HepG2 (cell line): ENCODE results near the gene ALDOA. TPM values are rescaled to one million over a fixed set of nuclear protein-coding genes. Genes with fewer than 3 reads are reported as not detected.

Experiments
- CENPX ChIP-seq: sonication (generic); formaldehyde crosslinking; IDR thresholded peaks from 2 replicates; pipeline ENCODE4 v1.9.0; 2021; ENCODE audit warnings: mild to moderate bottlenecking, missing genetic modification reagents, moderate library complexity
- FOXK1 ChIP-seq: sonication (generic); formaldehyde crosslinking; IDR thresholded peaks from 2 replicates; pipeline ENCODE4 v1.4.0; 2020; ENCODE audit warnings: low read depth, missing genetic modification reagents, borderline replicate concordance
- IKZF4 ChIP-seq: sonication (generic); formaldehyde crosslinking; IDR thresholded peaks from 2 replicates; pipeline ENCODE4 v1.5.1; 2020; ENCODE audit warnings: borderline replicate concordance, mild to moderate bottlenecking, low read depth, missing genetic modification reagents; ENCODE audit errors: not compliant biosample characterization
- NFRKB ChIP-seq: fragments of 450-650 bp; IDR thresholded peaks from 2 replicates; pipeline ENCODE4 v1.6.1; 2017
- PHF20 ChIP-seq: sonication (generic); formaldehyde crosslinking; IDR thresholded peaks from 2 replicates; pipeline ENCODE4 v1.5.0; 2020; ENCODE audit warnings: mild to moderate bottlenecking, missing genetic modification reagents
- POLR2G ChIP-seq: fragments of 200-400 bp; formaldehyde crosslinking; IDR thresholded peaks from 2 replicates; pipeline ENCODE4 v1.6.1; 2018; ENCODE audit warnings: mild to moderate bottlenecking, low read depth, low read length, moderate library complexity
- RARG ChIP-seq: sonication (generic); formaldehyde crosslinking; IDR thresholded peaks from 2 replicates; pipeline ENCODE4 v1.4.0; 2020; ENCODE audit warnings: low read depth, mild to moderate bottlenecking, missing genetic modification reagents
- RBAK ChIP-seq: sonication (generic); formaldehyde crosslinking; IDR thresholded peaks from 2 replicates; pipeline ENCODE4 v1.5.1; 2020; ENCODE audit warnings: mild to moderate bottlenecking, missing genetic modification reagents
- TAF1 ChIP-seq: sonication (generic); formaldehyde crosslinking; IDR thresholded peaks from 2 replicates; pipeline ENCODE4 v1.4.0; 2020; ENCODE audit warnings: missing genetic modification reagents
- TCF12 ChIP-seq, 2 experiments: fragments of 450-650 bp in 1 of 2; sonication (generic) in 1 of 2; formaldehyde crosslinking in 1 of 2; IDR thresholded peaks; 2 replicates each; pipeline versions ENCODE4 v1.6.1 to v1.8.0; 2017 to 2022; ENCODE audit warnings: antibody characterized with exemption in 1 of 2, mild to moderate bottlenecking in 1 of 2, missing genetic modification reagents in 1 of 2, moderate library complexity in 1 of 2
- ZBTB7A ChIP-seq: sonication (generic); formaldehyde crosslinking; IDR thresholded peaks from 2 replicates; pipeline ENCODE4 v1.8.0; 2022; ENCODE audit warnings: mild to moderate bottlenecking, missing genetic modification reagents
- ZBTB8A ChIP-seq: sonication (generic); formaldehyde crosslinking; IDR thresholded peaks from 2 replicates; pipeline ENCODE4 v1.4.0; 2020; ENCODE audit warnings: mild to moderate bottlenecking, low read depth, missing genetic modification reagents, borderline replicate concordance
- ZMAT3 ChIP-seq: sonication (generic); formaldehyde crosslinking; conservative IDR thresholded peaks from 2 replicates; pipeline ENCODE4 v1.7.0; 2021; ENCODE audit warnings: missing genetic modification reagents
- ZNF3 ChIP-seq: IDR thresholded peaks from 2 replicates; pipeline ENCODE4 v1.7.0; 2017; ENCODE audit warnings: inconsistent platforms
- ZNF567 ChIP-seq: sonication (generic); formaldehyde crosslinking; IDR thresholded peaks from 2 replicates; pipeline ENCODE4 v1.8.1; 2023; ENCODE audit warnings: mild to moderate bottlenecking, missing genetic modification reagents, borderline replicate concordance
- ZNF589 ChIP-seq: sonication (generic); formaldehyde crosslinking; conservative IDR thresholded peaks from 2 replicates; pipeline ENCODE4 v1.8.0; 2022; ENCODE audit warnings: mild to moderate bottlenecking, moderate library complexity, missing genetic modification reagents
- ZNF781 ChIP-seq: sonication (generic); formaldehyde crosslinking; IDR thresholded peaks from 2 replicates; pipeline ENCODE4 v1.5.1; 2020; ENCODE audit warnings: borderline replicate concordance, mild to moderate bottlenecking, missing genetic modification reagents; ENCODE audit errors: not compliant biosample characterization
- ZNF839 ChIP-seq: sonication (generic); formaldehyde crosslinking; IDR thresholded peaks from 2 replicates; pipeline ENCODE4 v1.4.0; 2020; ENCODE audit warnings: missing genetic modification reagents, mild to moderate bottlenecking, borderline replicate concordance
- ZSCAN25 ChIP-seq: sonication (generic); formaldehyde crosslinking; IDR thresholded peaks from 2 replicates; pipeline ENCODE4 v1.8.0; 2022; ENCODE audit warnings: mild to moderate bottlenecking, missing genetic modification reagents
- polyA plus RNA-seq, 8 experiments: library from polyadenylated mRNA; depleted of rRNA in 3 of 8; stranded (reverse) in 7 of 8; unstranded in 1 of 8; fragments of >200 nt; fragmentation: Illumina TruSeq in 4 of 8; extraction: Trizol in 4 of 8; gene quantifications; 2 replicates each; pipeline versions ENCODE4 v1.2.1 to v1.2.3, GENCODE V29; 2011 to 2016; ENCODE audit warnings: low read depth in 4 of 8, missing spikeins in 1 of 8, mixed read lengths in 1 of 8; ENCODE audit not compliant: insufficient read depth in 1 of 8
- total RNA-seq, 5 experiments: library from RNA; depleted of rRNA; stranded (reverse); fragments of >200 nt; fragmentation: Illumina TruSeq; extraction: Trizol; gene quantifications; 2 replicates each; pipeline ENCODE4 v1.2.3, GENCODE V29; 2016; ENCODE audit warnings: low read depth in 1 of 5
- TF ChIP-seq, protein P1 (sequence below): sonication (generic); formaldehyde crosslinking; IDR thresholded peaks from 2 replicates; pipeline ENCODE4 v1.5.1; 2020; ENCODE audit warnings: missing genetic modification reagents, mild to moderate bottlenecking, borderline replicate concordance
- TF ChIP-seq, protein P2 (sequence below): IDR thresholded peaks from 2 replicates; pipeline ENCODE4 v1.6.1; 2016; ENCODE audit warnings: low read depth, control low read depth
- TF ChIP-seq, protein P3 (sequence below): sonication (generic); formaldehyde crosslinking; IDR thresholded peaks from 2 replicates; pipeline ENCODE4 v1.5.0; 2020; ENCODE audit warnings: mild to moderate bottlenecking, missing genetic modification reagents
- TF ChIP-seq, protein P4 (sequence below): sonication (generic); formaldehyde crosslinking; IDR thresholded peaks from 2 replicates; pipeline ENCODE4 v1.8.0; 2023; ENCODE audit warnings: mild to moderate bottlenecking, missing genetic modification reagents

Gene ALDOA
- total and polyA plus RNA-seq, 2 of the 13 experiments (the other 11 are each of a cell fraction or from before 2014, with no cell fraction given): 925 to 1,884 TPM

DNA sequence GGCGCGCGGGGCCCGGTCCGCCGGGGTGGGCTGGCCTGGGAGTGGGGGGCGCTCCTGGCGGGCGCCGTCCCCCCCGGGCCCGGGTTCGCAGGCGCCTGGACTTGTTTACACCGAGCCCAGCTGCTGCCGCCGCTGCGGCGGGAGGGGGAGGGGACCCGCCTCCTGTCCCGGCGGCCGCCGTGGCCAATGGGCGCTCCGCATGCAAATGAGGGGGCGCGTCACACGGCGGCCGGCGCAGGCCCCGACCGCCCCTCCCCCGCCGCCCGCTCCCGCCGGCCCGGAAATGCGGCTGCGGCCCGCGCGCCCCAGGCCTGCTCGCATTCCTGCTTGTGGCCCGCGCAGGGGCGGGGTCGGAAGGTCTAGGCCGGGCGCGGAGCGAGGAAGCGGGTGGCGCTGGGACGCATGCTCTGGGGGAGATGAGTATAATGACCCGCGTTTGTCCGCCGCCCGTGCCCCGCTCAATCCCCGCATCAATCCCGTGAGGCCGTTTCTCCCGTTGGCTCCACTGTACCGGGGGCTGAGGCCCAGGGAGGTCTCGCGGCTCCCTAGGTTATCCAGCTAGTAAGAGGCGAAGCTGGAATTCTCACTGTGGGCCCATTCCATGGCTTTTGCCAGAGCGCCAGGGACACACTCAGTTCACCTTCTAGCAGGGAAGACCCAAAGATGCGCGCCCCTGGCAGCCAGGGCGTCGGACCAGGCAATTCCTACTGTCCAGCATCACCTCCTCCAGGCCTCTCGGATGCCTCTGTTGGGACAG, 30.7 kb downstream of the ALDOA start, which contains the start of gene YPEL3 (continued):
- no peak for TF ChIP-seq TCF12 (IDR thresholded peaks at IDR 0.05)
- TF ChIP-seq TCF12 (CRISPR knock-in tag; IDR thresholded peaks at IDR 0.05): 0 out of 2 replicates have a peak, but pooled peaks have one; percentile 29
- TF ChIP-seq ZNF567: peak; percentile 51; the same call in 1 of the 2 replicates
- TF ChIP-seq ZBTB8A (CRISPR knock-in tag): peak; percentile 96
- no peak; the same call in 1 of the 2 replicates for TF ChIP-seq ZMAT3 (CRISPR knock-in tag)
- no peak for TF ChIP-seq NFRKB
- TF ChIP-seq ZBTB7A (CRISPR knock-in tag): no peak
- peak; percentile 82; the same call in 1 of the 2 replicates for TF ChIP-seq FOXK1 (CRISPR knock-in tag)
- no peak for TF ChIP-seq ZNF781 (CRISPR knock-in tag)
- TF ChIP-seq, protein P1, sequence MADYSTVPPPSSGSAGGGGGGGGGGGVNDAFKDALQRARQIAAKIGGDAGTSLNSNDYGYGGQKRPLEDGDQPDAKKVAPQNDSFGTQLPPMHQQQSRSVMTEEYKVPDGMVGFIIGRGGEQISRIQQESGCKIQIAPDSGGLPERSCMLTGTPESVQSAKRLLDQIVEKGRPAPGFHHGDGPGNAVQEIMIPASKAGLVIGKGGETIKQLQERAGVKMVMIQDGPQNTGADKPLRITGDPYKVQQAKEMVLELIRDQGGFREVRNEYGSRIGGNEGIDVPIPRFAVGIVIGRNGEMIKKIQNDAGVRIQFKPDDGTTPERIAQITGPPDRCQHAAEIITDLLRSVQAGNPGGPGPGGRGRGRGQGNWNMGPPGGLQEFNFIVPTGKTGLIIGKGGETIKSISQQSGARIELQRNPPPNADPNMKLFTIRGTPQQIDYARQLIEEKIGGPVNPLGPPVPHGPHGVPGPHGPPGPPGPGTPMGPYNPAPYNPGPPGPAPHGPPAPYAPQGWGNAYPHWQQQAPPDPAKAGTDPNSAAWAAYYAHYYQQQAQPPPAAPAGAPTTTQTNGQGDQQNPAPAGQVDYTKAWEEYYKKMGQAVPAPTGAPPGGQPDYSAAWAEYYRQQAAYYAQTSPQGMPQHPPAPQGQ: no peak
- peak; percentile 75 for TF ChIP-seq POLR2G
- peak; percentile 73 for TF ChIP-seq PHF20
- TF ChIP-seq RARG (CRISPR knock-in tag): no peak
- no peak for TF ChIP-seq RBAK (CRISPR knock-in tag)
- TF ChIP-seq, protein P2, sequence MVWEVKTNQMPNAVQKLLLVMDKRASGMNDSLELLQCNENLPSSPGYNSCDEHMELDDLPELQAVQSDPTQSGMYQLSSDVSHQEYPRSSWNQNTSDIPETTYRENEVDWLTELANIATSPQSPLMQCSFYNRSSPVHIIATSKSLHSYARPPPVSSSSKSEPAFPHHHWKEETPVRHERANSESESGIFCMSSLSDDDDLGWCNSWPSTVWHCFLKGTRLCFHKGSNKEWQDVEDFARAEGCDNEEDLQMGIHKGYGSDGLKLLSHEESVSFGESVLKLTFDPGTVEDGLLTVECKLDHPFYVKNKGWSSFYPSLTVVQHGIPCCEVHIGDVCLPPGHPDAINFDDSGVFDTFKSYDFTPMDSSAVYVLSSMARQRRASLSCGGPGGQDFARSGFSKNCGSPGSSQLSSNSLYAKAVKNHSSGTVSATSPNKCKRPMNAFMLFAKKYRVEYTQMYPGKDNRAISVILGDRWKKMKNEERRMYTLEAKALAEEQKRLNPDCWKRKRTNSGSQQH (CRISPR knock-in tag): peak; percentile 52; the same call in 1 of the 2 replicates
- TF ChIP-seq, protein P3, sequence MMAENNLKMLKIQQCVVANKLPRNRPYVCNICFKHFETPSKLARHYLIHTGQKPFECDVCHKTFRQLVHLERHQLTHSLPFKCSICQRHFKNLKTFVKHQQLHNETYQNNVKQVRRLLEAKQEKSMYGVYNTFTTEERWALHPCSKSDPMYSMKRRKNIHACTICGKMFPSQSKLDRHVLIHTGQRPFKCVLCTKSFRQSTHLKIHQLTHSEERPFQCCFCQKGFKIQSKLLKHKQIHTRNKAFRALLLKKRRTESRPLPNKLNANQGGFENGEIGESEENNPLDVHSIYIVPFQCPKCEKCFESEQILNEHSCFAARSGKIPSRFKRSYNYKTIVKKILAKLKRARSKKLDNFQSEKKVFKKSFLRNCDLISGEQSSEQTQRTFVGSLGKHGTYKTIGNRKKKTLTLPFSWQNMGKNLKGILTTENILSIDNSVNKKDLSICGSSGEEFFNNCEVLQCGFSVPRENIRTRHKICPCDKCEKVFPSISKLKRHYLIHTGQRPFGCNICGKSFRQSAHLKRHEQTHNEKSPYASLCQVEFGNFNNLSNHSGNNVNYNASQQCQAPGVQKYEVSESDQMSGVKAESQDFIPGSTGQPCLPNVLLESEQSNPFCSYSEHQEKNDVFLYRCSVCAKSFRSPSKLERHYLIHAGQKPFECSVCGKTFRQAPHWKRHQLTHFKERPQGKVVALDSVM (CRISPR knock-in tag): 0 out of 2 replicates have a peak, but pooled peaks have one; percentile 10
- TF ChIP-seq, protein P4, sequence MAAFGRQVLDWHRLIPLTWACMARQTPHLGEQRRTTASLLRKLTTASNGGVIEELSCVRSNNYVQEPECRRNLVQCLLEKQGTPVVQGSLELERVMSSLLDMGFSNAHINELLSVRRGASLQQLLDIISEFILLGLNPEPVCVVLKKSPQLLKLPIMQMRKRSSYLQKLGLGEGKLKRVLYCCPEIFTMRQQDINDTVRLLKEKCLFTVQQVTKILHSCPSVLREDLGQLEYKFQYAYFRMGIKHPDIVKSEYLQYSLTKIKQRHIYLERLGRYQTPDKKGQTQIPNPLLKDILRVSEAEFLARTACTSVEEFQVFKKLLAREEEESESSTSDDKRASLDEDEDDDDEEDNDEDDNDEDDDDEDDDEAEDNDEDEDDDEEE: peak; percentile 77; the same call in 1 of the 2 replicates
- peak; percentile 52 for TF ChIP-seq ZNF589 (CRISPR knock-in tag)
- peak; percentile 71 for TF ChIP-seq TAF1 (CRISPR knock-in tag)
- peak; percentile 71; the same call in 1 of the 2 replicates for TF ChIP-seq ZSCAN25 (CRISPR knock-in tag)
- no peak for TF ChIP-seq CENPX (CRISPR knock-in tag)
- TF ChIP-seq ZNF3: no peak
- no peak for TF ChIP-seq IKZF4 (CRISPR knock-in tag)
- no peak for TF ChIP-seq ZNF839 (CRISPR knock-in tag)
